NCI-H2227 (cell line): ENCODE data around the gene PADI4.

Experiments used
- DNase-seq: peaks from one replicate; lab custom pipeline; 2025; ENCODE audit not compliant: unreplicated experiment; lab: John Stamatoyannopoulos, UW

PADI4 gene

DNA sequence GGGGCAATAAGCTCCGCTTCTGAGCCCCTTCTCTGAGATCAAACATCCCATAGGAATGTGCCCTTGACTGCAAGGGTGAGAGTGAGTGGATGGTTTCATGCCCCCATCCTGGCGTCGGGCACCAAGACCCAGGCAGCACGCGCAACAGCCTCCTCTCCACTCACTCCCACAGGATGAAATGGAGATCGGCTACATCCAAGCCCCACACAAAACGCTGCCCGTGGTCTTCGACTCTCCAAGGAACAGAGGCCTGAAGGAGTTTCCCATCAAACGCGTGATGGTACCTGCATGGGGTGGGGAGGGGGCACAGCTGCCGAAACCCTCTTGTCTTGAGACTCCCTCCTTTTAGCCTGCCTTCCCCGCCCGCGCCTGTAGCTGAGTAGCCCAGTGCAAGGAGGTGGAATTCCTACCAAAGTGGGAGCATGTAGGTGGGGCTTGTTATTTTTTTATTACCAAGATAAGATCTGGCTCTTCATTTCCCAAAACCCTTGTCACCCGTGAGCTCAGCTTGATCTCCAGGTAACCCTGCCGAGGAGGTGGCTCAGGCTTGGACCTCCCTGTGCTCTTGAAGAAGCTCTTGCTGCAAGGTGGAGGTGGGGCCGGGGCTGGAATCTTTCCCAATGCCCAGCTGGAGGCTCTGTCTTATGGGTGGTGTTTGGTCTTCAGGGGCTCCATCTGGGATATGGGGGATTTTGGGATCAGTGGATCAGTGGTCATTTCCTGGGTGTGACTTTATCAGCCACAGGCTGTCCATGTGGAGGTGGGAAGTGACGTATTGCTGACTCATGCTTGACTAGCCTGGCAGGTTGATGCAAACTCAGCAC lies 40.0 kb downstream of the PADI4 start:
- no peak for DNase-seq

DNA sequence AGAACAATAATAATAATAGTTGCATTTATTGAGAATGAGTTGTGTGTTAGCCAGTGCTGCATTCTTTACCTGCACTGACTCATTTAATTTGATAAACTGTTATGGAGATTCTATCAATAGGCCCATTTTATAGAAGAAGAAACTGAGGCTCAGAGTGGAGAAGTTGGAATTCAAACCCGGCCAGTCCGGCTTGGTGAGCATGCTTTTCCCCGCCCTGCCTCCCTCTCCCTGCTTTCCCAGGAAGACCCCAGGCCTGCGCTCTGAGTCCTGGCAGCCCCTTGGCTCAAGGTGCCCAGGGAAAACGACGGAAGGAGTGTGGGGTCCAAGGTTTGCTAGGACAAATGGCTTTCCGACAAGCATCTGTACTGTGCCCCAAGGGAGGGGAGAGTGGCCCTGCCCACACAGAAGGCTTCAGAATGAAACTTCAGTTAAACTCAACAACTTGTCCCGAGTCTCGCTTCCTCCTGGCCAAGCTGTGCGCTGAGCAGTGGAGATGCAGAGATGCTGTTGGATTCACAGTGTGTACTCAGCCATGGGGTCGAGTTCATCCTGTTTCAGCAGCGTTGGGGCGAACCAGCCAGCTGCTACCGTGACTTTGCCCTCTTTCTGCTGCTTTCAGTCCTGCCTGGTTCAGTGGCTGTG lies 40.7 kb downstream of the PADI4 start:
- DNase-seq = no peak

DNA sequence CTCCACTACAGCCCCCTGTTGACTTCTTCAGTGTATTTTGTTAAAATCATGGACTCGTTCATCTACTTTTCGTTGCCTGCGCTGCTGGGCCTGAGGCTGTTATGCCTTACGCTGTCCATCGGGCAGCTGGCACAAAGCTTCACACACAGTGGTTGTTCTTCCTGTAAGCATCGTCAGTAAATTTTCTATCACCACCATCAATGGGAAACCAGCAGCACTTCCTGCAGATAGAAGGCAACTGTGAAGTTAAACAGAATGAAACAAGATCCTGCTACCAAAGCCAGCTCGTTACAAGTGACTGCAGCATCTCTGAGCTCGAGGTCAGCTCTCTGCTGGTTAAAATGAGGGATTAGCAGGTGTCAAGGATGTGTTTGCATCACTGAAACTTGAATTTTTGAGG lies 42.1 kb downstream of the PADI4 start:
- no peak for DNase-seq

DNA sequence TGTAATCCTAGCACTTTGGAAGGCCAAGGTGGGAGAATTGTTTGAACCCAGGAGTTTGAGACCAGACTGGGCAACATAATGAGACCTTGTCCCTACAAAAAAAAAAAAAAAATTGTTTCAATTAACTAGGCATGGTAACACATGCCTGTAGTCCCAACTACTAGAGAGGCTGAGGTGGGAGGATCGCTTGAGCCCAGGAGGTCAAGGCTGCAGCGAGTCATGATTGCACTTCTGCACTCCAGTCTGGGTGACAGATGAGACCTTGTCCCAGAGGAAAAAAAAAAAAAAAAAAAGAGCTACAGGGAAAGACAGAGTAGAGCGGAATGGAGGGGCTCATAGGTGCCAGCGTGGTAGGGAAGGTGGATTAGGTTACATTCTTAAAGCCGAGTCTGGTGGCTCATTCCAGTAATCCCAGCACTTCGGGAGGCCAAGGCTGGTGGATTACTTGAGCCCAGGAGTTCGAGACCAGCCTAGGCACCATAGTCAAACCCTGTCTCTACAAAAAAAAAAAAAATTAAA lies 43.0 kb downstream of the PADI4 start:
- DNase-seq = no peak

DNA sequence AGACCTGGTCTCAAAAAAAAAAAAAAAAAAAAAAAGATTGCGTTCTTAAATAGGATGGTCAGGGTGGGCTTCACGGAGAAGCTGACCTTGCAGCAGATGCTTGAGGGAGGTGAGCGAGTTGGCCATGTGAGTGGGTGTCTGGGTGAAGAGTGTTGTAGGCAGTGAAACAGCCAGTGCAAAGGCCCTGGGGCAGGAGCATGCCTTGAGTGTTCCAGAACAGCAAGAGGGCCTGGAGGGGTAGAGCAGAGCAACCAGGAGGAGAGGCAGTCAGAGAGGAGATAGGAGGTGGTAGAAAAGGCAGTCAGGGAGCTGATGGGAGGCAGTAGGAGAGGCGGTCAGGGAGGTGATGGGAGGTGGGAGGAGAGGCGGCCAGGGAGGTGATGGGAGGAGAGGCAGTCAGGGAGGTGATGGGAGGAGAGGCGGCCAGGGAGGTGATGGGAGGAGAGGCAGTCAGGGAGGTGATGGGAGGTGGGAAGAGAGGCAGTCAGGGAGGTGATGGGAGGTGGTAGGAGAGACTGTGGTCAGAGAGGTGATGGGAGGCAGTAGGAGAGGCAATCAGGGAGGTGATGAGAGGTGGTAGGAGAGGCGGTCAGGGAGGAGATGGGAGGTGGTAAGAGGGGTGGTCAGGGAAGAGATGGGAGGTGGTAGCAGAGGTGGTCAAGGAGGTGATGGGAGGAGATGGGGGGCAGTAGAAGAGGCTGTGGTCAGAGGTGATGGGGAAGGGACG lies 43.8 kb downstream of the PADI4 start:
- DNase-seq = no peak

DNA sequence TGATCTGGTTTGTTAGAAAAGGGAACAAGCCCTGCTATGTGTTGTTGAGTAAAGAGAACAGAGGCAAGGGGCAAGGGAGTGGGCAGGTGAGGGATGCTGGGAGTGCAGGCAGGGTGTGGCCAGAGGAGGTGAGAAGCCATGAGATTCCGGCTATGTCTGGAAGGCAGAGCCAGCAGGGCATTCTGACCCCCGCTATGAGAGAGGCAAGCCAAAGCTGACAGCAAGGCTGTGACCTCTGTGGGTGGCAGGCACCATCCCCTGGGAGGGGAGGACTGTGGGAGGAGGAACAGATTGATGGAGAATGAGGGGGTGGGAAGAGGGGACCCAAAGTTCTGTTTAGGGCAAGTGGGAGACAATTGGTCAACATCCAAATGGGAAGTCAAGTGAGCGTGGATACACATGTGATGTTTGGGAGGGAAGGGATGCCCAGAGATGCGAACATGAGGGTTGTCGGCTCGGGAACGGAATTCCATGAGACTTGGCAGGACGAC lies 44.5 kb downstream of the PADI4 start:
- DNase-seq = no peak

DNA sequence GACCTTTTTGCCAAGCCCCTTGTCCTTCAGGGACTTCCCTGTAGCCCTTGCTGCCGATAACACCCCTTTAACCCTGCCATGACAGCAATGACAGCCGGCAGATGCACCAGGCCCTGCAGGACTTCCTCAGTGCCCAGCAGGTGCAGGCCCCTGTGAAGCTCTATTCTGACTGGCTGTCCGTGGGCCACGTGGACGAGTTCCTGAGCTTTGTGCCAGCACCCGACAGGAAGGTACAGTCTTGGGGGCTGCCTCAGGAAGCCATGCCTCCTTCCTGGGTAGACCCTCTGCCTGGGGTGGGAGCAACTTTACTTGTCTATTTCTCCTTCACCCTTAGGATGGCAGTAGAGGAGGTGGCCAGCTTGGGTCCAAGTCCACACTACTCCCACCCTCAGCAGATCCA lies 47.9 kb downstream of the PADI4 start:
- DNase-seq = no peak

DNA sequence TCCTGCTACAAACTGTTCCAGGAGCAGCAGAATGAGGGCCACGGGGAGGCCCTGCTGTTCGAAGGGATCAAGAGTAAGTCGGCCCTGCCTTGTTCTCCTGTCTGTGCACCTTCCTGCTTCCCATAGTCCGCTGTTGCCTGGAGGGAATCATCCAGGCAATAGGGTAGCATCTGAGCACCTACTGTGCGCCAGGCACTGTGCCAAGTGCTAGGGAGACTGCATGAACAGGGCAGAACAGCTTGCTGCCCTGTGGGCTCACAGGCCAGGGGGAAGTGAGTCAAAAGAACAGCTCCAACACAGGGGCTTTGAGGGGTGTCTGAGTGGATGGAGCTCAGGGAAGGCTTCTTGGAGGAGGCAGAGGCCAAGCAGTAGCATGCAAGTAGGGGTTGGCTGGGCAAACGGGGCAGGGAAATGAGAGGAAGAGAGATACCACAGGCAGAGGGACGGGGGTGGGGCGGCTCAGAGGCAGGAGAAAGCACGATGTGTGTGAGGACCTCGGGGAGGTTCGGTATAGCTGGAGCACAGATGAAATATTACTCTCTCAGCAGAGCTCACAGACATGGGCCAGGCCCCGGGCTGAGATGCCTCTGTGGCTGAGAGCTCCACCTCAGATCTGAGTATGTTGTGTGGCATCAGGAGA lies 48.5 kb downstream of the PADI4 start:
- DNase-seq = no peak

DNA sequence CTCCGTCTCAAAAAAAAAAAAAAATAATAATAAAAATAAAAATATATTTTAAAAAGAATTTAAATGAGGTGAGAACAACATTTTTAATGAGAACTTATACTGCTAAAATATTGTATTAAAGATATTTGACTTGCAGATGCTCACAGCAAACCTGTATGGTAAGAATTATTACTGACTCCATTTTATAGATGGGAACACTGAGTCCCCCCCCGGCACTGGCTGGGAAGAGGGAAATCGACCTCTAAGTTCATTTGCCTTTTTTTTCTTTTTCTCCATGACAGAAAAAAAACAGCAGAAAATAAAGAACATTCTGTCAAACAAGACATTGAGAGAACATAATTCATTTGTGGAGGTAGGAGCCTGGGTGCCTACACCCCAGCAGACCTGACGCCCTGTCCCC lies 50.6 kb downstream of the PADI4 start:
- no peak for DNase-seq

DNA sequence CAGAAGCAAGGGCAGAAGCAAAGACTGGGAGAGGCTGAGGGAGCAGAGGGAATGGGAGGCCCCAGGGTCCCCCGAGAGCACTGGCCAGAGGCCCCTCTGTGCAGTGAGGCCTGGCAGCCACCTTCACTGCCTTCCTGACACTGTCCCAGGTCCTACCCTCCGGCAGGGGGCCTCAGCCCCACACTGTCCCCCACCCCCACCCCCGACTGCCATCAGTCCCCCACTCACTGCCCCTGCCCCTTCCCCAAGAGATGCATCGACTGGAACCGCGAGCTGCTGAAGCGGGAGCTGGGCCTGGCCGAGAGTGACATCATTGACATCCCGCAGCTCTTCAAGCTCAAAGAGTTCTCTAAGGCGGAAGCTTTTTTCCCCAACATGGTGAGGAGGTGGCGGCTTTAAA lies 51.0 kb downstream of the PADI4 start:
- DNase-seq = peak; percentile 34

DNA sequence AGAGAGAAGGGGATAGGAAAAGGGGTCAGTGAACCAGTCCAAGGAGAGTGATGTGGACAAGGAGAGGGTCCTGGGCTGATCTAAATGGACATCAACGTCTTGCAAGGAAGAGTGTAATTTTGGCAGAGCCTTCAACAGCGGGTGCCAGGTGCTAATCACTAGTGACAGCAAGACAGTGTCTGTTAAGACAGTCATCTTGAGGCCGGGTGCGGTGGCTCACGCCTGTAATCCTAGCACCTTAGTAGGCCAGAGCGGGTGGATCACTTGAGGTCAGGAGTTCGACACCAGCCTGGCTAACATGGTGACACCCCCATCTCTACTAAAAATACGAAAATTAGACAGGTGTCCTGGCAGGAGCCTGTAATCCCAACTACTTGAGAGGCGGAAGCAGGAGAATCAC lies 51.8 kb downstream of the PADI4 start:
- no peak for DNase-seq

DNA sequence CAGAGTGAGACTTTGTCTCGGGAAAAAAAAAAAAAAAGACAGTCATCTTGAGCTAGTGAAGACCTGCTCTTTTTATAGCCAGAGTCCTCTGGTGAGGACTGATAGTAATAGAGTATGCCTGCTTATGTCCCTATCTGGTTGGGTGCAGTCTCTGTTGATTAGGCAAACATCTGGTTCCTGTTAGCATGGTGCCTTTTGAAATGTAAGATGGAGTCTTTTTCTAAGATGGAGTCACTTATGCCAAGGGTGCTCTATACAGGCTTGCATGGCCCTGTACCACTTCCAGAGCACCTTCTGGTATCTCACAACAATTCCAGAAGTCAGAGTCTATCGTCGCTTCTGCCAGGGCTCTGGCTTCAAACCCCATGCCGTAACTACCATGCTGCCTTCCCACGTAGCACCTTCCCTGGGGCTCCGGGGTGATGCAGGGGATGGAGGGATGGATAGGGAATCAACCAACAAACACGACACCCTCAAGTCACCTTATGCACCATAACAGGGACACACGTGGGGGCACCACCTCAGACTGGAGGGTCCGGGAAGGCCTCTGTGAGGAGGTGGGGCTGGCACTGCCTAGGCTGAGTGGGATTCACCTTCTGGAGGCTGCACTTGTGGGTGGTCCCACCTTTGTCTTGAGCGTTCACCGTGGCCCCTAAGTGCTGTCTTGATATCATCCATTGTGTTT lies 52.4 kb downstream of the PADI4 start:
- DNase-seq = no peak

DNA sequence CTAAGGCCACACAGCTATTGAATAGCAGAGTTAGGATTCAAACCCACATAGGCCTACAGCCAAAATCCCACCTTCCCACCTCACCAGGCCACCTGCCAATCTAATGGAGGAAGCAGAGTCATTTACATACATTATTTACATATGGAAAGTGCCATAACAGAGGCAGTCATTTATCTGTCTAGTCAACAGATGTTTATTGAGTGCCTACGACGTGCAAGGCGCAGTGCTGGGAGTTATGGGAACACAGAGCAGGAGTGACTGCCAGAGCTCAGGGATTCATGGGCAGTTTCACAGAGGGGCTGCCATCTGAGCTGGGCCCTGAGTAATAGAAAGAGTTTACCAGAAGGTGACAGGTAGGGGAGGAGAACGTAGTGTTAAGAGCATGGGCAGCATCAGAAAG lies 53.7 kb downstream of the PADI4 start:
- DNase-seq = no peak

DNA sequence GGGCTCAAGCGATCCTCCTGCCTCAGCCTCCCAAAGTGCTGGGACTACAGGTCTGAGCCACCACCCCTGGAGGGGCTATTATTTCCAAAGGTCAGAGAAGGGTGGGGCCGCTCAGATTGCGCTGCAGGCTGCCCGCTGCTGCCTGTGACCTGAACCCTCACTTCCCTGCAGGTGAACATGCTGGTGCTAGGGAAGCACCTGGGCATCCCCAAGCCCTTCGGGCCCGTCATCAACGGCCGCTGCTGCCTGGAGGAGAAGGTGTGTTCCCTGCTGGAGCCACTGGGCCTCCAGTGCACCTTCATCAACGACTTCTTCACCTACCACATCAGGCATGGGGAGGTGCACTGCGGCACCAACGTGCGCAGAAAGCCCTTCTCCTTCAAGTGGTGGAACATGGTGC lies 55.4 kb downstream of the PADI4 start:
- no peak for DNase-seq

DNA sequence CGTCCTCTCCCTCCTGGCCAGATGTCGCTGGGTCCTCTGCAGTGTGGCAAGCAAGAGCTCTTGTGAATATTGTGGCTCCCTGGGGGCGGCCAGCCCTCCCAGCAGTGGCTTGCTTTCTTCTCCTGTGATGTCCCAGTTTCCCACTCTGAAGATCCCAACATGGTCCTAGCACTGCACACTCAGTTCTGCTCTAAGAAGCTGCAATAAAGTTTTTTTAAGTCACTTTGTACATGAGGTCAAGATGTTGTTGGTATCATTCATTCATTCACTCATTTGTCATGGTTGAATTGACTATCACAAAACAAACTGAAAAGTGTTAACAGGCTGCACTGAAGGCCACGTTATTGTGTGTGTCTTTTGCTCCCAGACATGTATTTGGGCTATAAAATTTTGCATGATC lies 55.8 kb downstream of the PADI4 start:
- no peak for DNase-seq

DNA sequence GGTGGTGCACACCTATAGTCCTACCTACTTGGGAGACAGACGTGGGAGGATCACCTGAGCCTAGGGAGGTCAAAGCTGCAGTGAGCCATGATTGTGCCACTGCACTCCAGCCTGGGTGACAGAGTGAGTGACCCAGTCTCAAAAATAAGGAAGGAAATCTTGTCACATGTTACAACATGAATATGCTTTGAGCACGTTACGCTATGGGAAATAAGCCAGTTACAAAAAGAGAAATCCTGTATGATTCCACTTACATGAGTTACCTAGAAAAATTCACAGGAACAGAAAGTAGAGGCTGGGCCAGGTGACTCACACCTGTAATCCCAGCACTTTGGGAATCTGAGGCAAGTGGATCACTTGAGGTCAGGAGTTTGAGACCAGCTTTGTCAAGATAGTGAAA lies 57.3 kb downstream of the PADI4 start:
- DNase-seq = no peak

DNA sequence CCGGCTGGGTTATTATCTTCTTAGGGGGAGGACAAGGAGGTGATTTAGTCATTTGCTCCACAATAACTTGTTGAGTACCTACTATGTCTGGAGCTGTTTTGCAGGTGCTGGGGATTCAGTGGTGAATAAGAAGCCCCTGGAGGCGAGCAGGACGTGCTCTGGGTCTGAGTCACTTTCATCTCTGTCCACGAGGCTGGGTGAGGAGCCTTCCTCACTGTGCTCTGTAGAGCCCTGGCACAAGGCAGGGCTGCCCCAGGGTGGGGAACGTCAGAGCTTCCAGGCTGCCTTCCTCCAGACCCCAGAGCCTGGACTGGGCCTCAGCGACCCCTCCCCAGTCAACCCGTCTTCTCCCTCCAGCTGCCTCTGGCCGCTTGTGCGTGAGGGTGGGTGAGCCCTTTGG lies 61.5 kb downstream of the PADI4 start:
- no peak for DNase-seq

DNA sequence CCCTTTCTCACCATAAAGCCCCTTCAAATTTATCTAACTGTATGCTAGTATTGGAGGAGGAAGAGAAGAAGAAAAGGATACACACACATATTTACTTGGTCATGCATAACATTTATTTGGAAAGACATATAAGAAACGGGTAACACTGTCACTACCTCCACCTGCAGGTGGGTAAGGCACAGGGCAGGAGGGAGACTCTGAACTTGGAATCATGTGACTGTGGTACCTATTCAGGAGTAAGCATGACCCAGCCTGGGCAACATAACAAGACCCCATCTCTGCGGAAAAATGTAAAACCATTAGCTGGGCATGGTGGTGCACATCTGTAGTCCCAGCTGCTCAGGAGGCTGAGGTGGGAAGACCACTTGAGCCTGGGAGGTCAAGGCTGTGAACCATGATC lies 62.6 kb downstream of the PADI4 start:
- DNase-seq = no peak

DNA sequence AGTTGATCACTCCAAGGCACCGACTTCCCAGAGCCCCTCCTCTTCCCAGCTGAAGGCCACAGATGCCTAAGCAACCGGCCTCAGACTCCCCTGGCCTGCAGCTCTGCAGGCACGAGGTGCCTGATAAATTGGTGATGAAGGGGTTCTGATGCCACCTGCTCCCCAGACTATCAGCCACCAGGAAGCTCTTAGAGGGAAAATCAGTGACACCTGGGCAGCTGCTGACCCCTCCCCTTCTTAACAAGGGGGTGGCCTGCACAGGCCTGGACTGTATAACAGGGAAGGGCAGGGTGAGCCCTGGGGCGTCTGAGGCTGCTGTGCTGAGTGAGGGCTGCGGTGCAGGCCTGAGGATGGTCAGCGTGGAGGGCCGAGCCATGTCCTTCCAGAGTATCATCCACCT lies 63.9 kb downstream of the PADI4 start, which contains the start of gene PADI6:
Gene PADI6, plus strand, starts transcription at position 301 of the 400 bp plus-strand sequence. Its CDS starts 50 bp downstream, at position 351.
- DNase-seq = no peak

DNA sequence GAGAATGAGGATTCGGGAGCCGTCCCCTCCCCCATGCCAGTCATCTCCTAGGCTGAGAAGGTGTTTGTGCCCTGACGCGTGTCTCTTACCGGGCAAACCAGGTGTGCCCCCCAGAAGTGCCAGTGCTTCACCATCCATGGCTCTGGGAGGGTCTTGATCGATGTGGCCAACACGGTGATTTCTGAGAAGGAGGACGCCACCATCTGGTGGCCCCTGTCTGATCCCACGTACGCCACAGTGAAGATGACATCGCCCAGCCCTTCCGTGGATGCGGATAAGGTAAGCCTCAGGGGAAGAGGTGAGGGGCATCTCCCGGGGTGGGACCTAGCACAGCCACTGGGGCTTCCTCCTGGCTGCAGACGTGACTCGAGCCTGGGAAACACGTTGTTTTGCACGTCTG lies 65.0 kb downstream of the PADI4 start:
- no peak for DNase-seq

DNA sequence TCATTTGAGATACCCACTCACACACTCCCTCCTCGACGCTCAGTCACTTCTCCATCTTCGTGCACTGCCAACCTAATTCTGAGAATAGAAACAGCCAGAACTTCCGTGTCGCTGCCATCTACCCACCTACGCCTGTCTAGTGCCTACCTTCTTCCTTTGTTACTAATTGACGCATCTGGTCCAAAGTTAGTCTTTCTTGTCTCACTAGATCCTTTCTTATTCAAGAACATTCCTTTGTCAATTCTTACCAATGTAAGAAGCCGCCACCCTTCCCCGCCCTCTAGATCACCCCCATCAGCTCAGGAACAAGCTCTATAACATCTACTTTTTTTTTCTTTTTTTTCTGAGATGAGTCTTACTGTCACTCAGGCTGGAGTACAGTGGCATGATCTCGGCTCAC lies 67.7 kb downstream of the PADI4 start:
- DNase-seq = no peak
